ENCODE measurements around the gene TFDP2.

DNA sequence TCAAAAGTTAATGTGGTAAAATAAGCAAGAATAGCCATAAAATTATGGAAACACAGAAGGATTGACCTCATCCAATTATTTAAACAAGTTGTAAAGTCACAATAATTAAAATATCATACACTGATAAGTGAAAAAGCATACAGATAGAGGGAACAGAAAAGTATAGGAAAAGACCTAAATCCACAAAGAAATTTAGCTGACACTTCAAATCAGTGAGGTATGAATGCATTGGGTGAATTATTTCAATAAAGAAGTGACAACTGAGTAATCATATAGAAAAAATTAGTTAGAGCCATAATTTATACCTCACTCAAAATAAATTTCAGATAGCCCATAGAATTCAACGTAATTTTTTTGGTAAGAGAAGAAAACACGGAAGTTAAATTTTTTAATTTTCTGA, 25.1 kb downstream of the TFDP2 start:
- TF ChIP-seq, protein P1, sequence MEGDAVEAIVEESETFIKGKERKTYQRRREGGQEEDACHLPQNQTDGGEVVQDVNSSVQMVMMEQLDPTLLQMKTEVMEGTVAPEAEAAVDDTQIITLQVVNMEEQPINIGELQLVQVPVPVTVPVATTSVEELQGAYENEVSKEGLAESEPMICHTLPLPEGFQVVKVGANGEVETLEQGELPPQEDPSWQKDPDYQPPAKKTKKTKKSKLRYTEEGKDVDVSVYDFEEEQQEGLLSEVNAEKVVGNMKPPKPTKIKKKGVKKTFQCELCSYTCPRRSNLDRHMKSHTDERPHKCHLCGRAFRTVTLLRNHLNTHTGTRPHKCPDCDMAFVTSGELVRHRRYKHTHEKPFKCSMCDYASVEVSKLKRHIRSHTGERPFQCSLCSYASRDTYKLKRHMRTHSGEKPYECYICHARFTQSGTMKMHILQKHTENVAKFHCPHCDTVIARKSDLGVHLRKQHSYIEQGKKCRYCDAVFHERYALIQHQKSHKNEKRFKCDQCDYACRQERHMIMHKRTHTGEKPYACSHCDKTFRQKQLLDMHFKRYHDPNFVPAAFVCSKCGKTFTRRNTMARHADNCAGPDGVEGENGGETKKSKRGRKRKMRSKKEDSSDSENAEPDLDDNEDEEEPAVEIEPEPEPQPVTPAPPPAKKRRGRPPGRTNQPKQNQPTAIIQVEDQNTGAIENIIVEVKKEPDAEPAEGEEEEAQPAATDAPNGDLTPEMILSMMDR (IDR thresholded peaks at IDR 0.05) = no peak
- TF ChIP-seq POLR2A (IDR thresholded peaks at IDR 0.05) = no peak
- no peak for TF ChIP-seq POLR2AphosphoS5 (IDR thresholded peaks at IDR 0.05)
